HepG2 (cell line): ENCODE results near the gene DIS3L2. TPM values are rescaled to one million over a fixed set of nuclear protein-coding genes. Genes with fewer than 3 reads are reported as not detected.

ENCODE experiments used
- ATAC-seq: fragments of 200-7000 bp; cut with Tn5 transposase; 3 replicates; pipeline ENCODE4 v1.9.1; 2020; ENCODE audit warnings: mild to moderate bottlenecking, moderate library complexity
- BruUV-seq: library from RNA; stranded (reverse); fragments of 400-500 nt; replicated peaks from 2 replicates; lab custom pipeline; 2021; lab: Mats Ljungman, UMichigan
- CTCF ChIA-PET: fragments of 300-600 bp; formaldehyde crosslinking; extraction: SDS; loops from one replicate; lab custom pipeline; 2021; ENCODE audit warnings: low total read pairs, inconsistent platforms, low intra/inter-chr PET ratio; lab: Yijun Ruan, JAX
- POLR2A ChIA-PET: fragments of 350-600 bp; sonication (Branson Sonifier 250); formaldehyde crosslinking; loops from one replicate; lab custom pipeline; 2020; ENCODE audit warnings: antibody characterized with exemption, inconsistent platforms; lab: Yijun Ruan, JAX
- DNase-seq: peaks from one replicate; pipeline ENCODE4 v3.0.0-alpha.2; 2015; ENCODE audit warnings: low spot score
- FAIRE-seq: peaks from 3 replicates; lab custom pipeline; 2011; peaks lifted over from hg19 to GRCh38; lab: Jason Lieb, UNC
- H2AFZ ChIP-seq: one replicate; pipeline ENCODE4 v1.6.1; 2011; ENCODE audit warnings: low read length, inconsistent platforms
- H3K27ac ChIP-seq: fragments of 300-600 bp; 3 replicates; pipeline ENCODE4 v1.8.0; 2011; ENCODE audit warnings: mixed run types, mild to moderate bottlenecking, mixed read lengths, low read length, inconsistent platforms; ENCODE audit not compliant: insufficient read depth; ENCODE audit errors: extremely low read length
- H3K27me3 ChIP-seq, 2 experiments: fragments of 200-600 bp in 1 of 2; 2 replicates in 1 of 2; 3 replicates in 1 of 2; pipeline versions ENCODE4 v1.6.0 to v1.8.0; 2011; ENCODE audit warnings: low read length in 2 of 2, mild to moderate bottlenecking in 2 of 2, moderate library complexity in 2 of 2, inconsistent platforms in 1 of 2; ENCODE audit not compliant: insufficient read depth in 2 of 2, control insufficient read depth in 1 of 2
- H3K36me3 ChIP-seq, 2 experiments: fragments of 200-600 bp in 1 of 2; replicated peaks in 1 of 2; 2 replicates in 1 of 2; 3 replicates in 1 of 2; pipeline versions ENCODE4 v1.5.1 to v1.8.0; 2011; ENCODE audit warnings: low read length in 2 of 2, inconsistent platforms in 1 of 2; ENCODE audit not compliant: insufficient read depth in 2 of 2, control insufficient read depth in 1 of 2
- H3K4me1 ChIP-seq: 2 replicates; pipeline ENCODE4 v1.5.1; 2012; ENCODE audit warnings: low read length, inconsistent platforms; ENCODE audit not compliant: insufficient read depth
- H3K4me2 ChIP-seq: 2 replicates; pipeline ENCODE4 v1.6.0; 2011; ENCODE audit warnings: low read depth, low read length, inconsistent platforms
- H3K4me3 ChIP-seq, 3 experiments: fragments of 200-600 bp in 1 of 3; sonication (generic), shearing (Covaris generic) in 1 of 3; replicated peaks in 1 of 3; 2 replicates each; pipeline ENCODE4 v1.5.1; 2011 to 2016; ENCODE audit warnings: low read length in 3 of 3, inconsistent platforms in 2 of 3, low read depth in 2 of 3, mild to moderate bottlenecking in 2 of 3, control low read depth in 1 of 3, mixed read lengths in 1 of 3; ENCODE audit not compliant: insufficient read depth in 1 of 3
- H3K79me2 ChIP-seq: one replicate; pipeline ENCODE4 v1.6.1; 2011; ENCODE audit warnings: low read length, inconsistent platforms; ENCODE audit not compliant: insufficient read depth
- H3K9ac ChIP-seq: 2 replicates; pipeline ENCODE4 v1.6.0; 2011; ENCODE audit warnings: mild to moderate bottlenecking, low read depth, low read length, inconsistent platforms; ENCODE audit not compliant: insufficient read depth
- H3K9me3 ChIP-seq: 2 replicates; pipeline ENCODE4 v1.5.1; 2012; ENCODE audit warnings: mild to moderate bottlenecking, low read length
- H4K20me1 ChIP-seq: 2 replicates; pipeline ENCODE4 v1.6.0; 2011; ENCODE audit warnings: inconsistent platforms, mild to moderate bottlenecking, low read length, moderate library complexity; ENCODE audit not compliant: insufficient read depth
- ADNP ChIP-seq: sonication (generic); formaldehyde crosslinking; IDR thresholded peaks from 2 replicates; pipeline ENCODE4 v1.4.0; 2020; ENCODE audit warnings: missing genetic modification reagents
- E2F5 ChIP-seq: sonication (generic); formaldehyde crosslinking; conservative IDR thresholded peaks from 2 replicates; pipeline ENCODE4 v1.4.0; 2020; ENCODE audit warnings: missing genetic modification reagents
- FOXO4 ChIP-seq: sonication (generic); formaldehyde crosslinking; conservative IDR thresholded peaks from 2 replicates; pipeline ENCODE4 v1.8.1; 2023; ENCODE audit warnings: missing genetic modification reagents
- HNF1B ChIP-seq: sonication (generic); formaldehyde crosslinking; IDR thresholded peaks from 2 replicates; pipeline ENCODE4 v1.5.1; 2020; ENCODE audit warnings: mild to moderate bottlenecking, moderate library complexity, missing genetic modification reagents
- IKZF4 ChIP-seq: sonication (generic); formaldehyde crosslinking; IDR thresholded peaks from 2 replicates; pipeline ENCODE4 v1.5.1; 2020; ENCODE audit warnings: borderline replicate concordance, mild to moderate bottlenecking, low read depth, missing genetic modification reagents; ENCODE audit errors: not compliant biosample characterization
- KDM1A ChIP-seq: IDR thresholded peaks from 2 replicates; pipeline ENCODE4 v1.6.1; 2016; ENCODE audit warnings: missing compliant biosample characterization
- MAX ChIP-seq: IDR thresholded peaks from 2 replicates; pipeline ENCODE4 v1.6.1; 2012; ENCODE audit warnings: inconsistent platforms
- PTBP1 ChIP-seq: fragments of 200-400 bp; formaldehyde crosslinking; IDR thresholded peaks from 2 replicates; pipeline ENCODE4 v1.6.1; 2018; ENCODE audit warnings: low read length, low read depth; ENCODE audit not compliant: poor library complexity, severe bottlenecking
- RAD21 ChIP-seq: fragments of 450-650 bp; formaldehyde crosslinking; IDR thresholded peaks from 2 replicates; pipeline ENCODE4 v1.5.0; 2020; ENCODE audit warnings: mild to moderate bottlenecking
- SAP130 ChIP-seq: IDR thresholded peaks from 2 replicates; pipeline ENCODE4 v1.6.1; 2016; ENCODE audit warnings: low read depth
- SETDB1 ChIP-seq: sonication (generic); formaldehyde crosslinking; IDR thresholded peaks from 2 replicates; pipeline ENCODE4 v1.5.1; 2020; ENCODE audit warnings: missing genetic modification reagents, mild to moderate bottlenecking, borderline replicate concordance
- ZBTB33 ChIP-seq: sonication (generic); formaldehyde crosslinking; IDR thresholded peaks from 2 replicates; pipeline ENCODE4 v1.4.0; 2020; ENCODE audit warnings: missing genetic modification reagents
- ZMYM3 ChIP-seq: sonication (generic); formaldehyde crosslinking; IDR thresholded peaks from 2 replicates; pipeline ENCODE4 v1.5.1; 2020; ENCODE audit warnings: mild to moderate bottlenecking, missing genetic modification reagents
- ZNF292 ChIP-seq: sonication (generic); formaldehyde crosslinking; IDR thresholded peaks from 2 replicates; pipeline ENCODE4 v1.8.1; 2022; ENCODE audit warnings: mild to moderate bottlenecking, low read depth, missing genetic modification reagents, borderline replicate concordance
- ZNF44 ChIP-seq: sonication (generic); formaldehyde crosslinking; IDR thresholded peaks from 2 replicates; pipeline ENCODE4 v1.5.1; 2020; ENCODE audit warnings: mild to moderate bottlenecking, missing genetic modification reagents
- ZNF501 ChIP-seq: sonication (generic); formaldehyde crosslinking; IDR thresholded peaks from 2 replicates; pipeline ENCODE4 v1.5.1; 2020; ENCODE audit warnings: mild to moderate bottlenecking, moderate library complexity, missing genetic modification reagents
- ZNF768 ChIP-seq: sonication (generic); formaldehyde crosslinking; IDR thresholded peaks from 2 replicates; pipeline ENCODE4 v1.4.0; 2020; ENCODE audit warnings: missing genetic modification reagents
- ZNF775 ChIP-seq: sonication (generic); formaldehyde crosslinking; IDR thresholded peaks from 2 replicates; pipeline ENCODE4 v1.4.0; 2020; ENCODE audit warnings: missing genetic modification reagents, mild to moderate bottlenecking, moderate library complexity, borderline replicate concordance
- WGBS: methylation state at CpG from one replicate; pipeline ENCODE4 v1.1.6; 2017; ENCODE audit warnings: low lambda C conversion rate; 5-methylcytosine and 5-hydroxymethylcytosine counted together
- in situ Hi-C: cut with HindIII; loops from 2 replicates; pipeline ENCODE4 v1.10.0; 2017; ENCODE audit warnings: low pct_unique_long_range_greater_than_20kb; ENCODE audit not compliant: extremely low pct_ligation_motif_present
- intact Hi-C: fragments of 100-400 bp; cut with micrococcal nuclease; formaldehyde crosslinking; loops from one replicate; pipeline ENCODE4 v1.10.0; 2022; ENCODE audit not compliant: unreplicated experiment
- polyA plus RNA-seq, 8 experiments: library from polyadenylated mRNA; depleted of rRNA in 3 of 8; stranded (reverse) in 7 of 8; unstranded in 1 of 8; fragments of >200 nt; fragmentation: Illumina TruSeq in 4 of 8; extraction: Trizol in 4 of 8; gene quantifications; 2 replicates each; pipeline versions ENCODE4 v1.2.1 to v1.2.3, GENCODE V29; 2011 to 2016; ENCODE audit warnings: low read depth in 4 of 8, missing spikeins in 1 of 8, mixed read lengths in 1 of 8; ENCODE audit not compliant: insufficient read depth in 1 of 8
- total RNA-seq, 5 experiments: library from RNA; depleted of rRNA; stranded (reverse); fragments of >200 nt; fragmentation: Illumina TruSeq; extraction: Trizol; gene quantifications; 2 replicates each; pipeline ENCODE4 v1.2.3, GENCODE V29; 2016; ENCODE audit warnings: low read depth in 1 of 5

DIS3L2 gene
- total and polyA plus RNA-seq, 2 of the 13 experiments (the other 11 are each of a cell fraction or from before 2014, with no cell fraction given) = 7.0 to 23.9 TPM

- Histone ChIP-seq H3K4me2 (peak overlapping the region; percentile 75), H3K27ac (no peak overlapping the region), H3K4me1 (peaks cover 27% of the 10 kb centered on the region), H3K79me2 (no peaks in the 10 kb centered on the region), H4K20me1 (no peaks in the 10 kb centered on the region), H3K4me3 (peak overlapping the region; percentile 15 to 57 (median 41); a peak in 4 of 6 replicates), H2AFZ (no peak overlapping the region), H3K27me3 (peaks cover 8 to 53% of the 10 kb centered on the region in 2 experiments; a peak in 4 of 5 replicates), H3K36me3 (no peaks in the 10 kb centered on the region), H3K9me3 (no peaks in the 10 kb centered on the region), H3K9ac (peak overlapping the region; percentile 29; the same call in 1 of the 2 replicates)
- FAIRE-seq = no peak
- ChIA-PET POLR2A (interaction anchor here (1.2 kb wide), 1 partner anchor 12 kb away, joined by 3 read pairs; no protein-coding TSS in a partner anchor), CTCF (interaction anchor here (1.4 kb wide), 1 partner anchor 9 kb away, joined by 4 read pairs; no protein-coding TSS in a partner anchor)
- no TSS peak for BruUV-seq
- in situ Hi-C loops (no loop called here), intact Hi-C loops (no loop called here)
- peak; percentile 41 for ATAC-seq
- WGBS = 28% methylated on average over 10 of the region's 13 CpGs
- DNase-seq = no peak
- TF ChIP-seq ZMYM3 (CRISPR knock-in tag) (peak; percentile 95), RAD21 (CRISPR knock-in tag) (0 out of 2 replicates have a peak, but pooled peaks have one; percentile 1), FOXO4 (CRISPR knock-in tag) (0 out of 2 replicates have a peak, but pooled peaks have one; percentile 24), MAX (peak; percentile 73), SETDB1 (CRISPR knock-in tag) (no peak), HNF1B (0 out of 2 replicates have a peak, but pooled peaks have one; percentile 32), SAP130 (CRISPR knock-in tag) (0 out of 2 replicates have a peak, but pooled peaks have one; percentile 15), E2F5 (0 out of 2 replicates have a peak, but pooled peaks have one; percentile 22), ZNF775 (CRISPR knock-in tag) (no peak), ZNF768 (CRISPR knock-in tag) (peak; percentile 11; the same call in 1 of the 2 replicates), PTBP1 (no peak), ZNF292 (CRISPR knock-in tag) (0 out of 2 replicates have a peak, but pooled peaks have one; percentile 41), ZBTB33 (CRISPR knock-in tag) (0 out of 2 replicates have a peak, but pooled peaks have one; percentile 9), ADNP (peak; percentile 82; the same call in 1 of the 2 replicates), KDM1A (CRISPR knock-in tag) (peak; percentile 88), IKZF4 (no peak), ZNF44 (CRISPR knock-in tag) (0 out of 2 replicates have a peak, but pooled peaks have one; percentile 30), ZNF501 (CRISPR knock-in tag) (peak; percentile 61; the same call in 1 of the 2 replicates)
These were observed 27.6 kb upstream of the DIS3L2 start for GRCh38 chr2:231933916-231934401.
